ENCODE data around the gene RGS12.

DNA sequence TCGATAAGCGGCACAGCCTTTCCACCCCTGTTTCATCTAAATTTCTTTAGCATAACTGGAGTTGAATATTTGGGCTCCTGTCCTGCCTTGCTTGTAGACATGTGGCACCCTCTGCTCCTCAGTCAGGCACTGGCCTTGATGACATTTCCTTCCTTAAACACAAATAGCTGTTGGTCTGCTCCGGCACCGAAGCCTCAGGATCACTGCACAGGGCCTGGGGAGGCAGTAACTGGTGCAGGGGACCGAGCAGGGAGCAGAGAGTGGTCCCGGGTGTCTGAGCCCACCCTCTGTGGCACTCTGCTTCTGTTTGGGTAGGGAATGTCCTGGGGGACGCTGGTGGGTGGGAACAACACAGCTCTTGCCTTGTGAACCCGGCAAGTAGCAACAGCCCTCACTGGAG is 13.6 kb downstream of the RGS12 start:
- no peak for TF ChIP-seq CTCF (IDR thresholded peaks at IDR 0.05)
- no peak for TF ChIP-seq EP300 (IDR thresholded peaks at IDR 0.05)
- TF ChIP-seq POLR2A (IDR thresholded peaks at IDR 0.05) = no peak

Measured in tibial nerve (tissue), 4 donors.